HL-60 (cell line): ENCODE data around the gene ANKRD53.
A peak's percentile ranks its signal among the peaks of the same experiment; 100 is the strongest.

Experiments used
- POLR2AphosphoS5 ChIP-seq: IDR thresholded peaks from 2 replicates; pipeline ENCODE4 v1.6.1; 2012; ENCODE audit warnings: low read depth
- TF ChIP-seq, protein P1 (sequence below): IDR thresholded peaks from 2 replicates; pipeline ENCODE4 v1.6.1; 2012; ENCODE audit warnings: low read depth; ENCODE audit not compliant: insufficient replicate concordance
- TF ChIP-seq, protein P2 (sequence below): IDR thresholded peaks from one replicate; pipeline ENCODE4 v1.5.1; 2011; ENCODE audit warnings: low read length, control low read depth, inconsistent platforms; ENCODE audit not compliant: insufficient read depth

DNA sequence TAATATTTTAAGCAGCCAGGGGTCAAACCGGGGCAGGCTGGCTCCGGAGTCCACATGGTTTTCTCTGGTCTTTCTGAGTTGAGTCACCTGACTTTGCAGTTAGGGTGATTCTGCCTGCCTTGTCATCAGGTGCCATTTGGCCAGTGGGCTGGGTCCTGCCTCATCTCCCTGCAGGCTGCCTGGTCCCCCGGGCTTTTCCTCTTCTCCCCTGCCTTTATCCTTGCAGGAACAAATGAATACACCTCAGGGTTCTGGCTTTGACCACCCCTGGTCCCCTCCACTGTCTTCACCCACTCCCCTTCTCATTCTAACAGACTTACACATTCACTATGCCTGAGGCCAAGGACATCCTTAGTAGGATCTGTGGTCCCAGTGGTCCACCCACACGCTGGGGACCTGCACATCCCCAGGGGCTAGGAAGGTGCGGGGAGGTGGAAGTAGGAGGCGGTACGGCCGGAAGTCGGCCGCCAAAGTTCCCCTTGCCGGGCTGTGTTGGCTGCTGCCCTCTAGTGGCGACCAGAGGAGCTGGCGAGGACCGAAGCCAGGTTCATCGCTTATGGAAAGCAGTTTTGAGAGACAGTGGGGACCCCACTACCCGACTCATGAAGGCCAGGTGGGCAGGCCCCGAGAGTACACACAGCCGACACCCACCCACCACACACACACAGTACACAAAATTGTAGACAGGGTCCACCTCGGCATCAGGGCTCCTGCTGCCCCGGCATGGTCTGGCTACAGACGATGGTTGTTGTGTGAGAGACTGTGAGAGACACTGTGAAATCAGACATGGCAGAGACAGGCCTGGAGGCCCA is 22.6 kb downstream of the ANKRD53 start:
- TF ChIP-seq, protein P1, sequence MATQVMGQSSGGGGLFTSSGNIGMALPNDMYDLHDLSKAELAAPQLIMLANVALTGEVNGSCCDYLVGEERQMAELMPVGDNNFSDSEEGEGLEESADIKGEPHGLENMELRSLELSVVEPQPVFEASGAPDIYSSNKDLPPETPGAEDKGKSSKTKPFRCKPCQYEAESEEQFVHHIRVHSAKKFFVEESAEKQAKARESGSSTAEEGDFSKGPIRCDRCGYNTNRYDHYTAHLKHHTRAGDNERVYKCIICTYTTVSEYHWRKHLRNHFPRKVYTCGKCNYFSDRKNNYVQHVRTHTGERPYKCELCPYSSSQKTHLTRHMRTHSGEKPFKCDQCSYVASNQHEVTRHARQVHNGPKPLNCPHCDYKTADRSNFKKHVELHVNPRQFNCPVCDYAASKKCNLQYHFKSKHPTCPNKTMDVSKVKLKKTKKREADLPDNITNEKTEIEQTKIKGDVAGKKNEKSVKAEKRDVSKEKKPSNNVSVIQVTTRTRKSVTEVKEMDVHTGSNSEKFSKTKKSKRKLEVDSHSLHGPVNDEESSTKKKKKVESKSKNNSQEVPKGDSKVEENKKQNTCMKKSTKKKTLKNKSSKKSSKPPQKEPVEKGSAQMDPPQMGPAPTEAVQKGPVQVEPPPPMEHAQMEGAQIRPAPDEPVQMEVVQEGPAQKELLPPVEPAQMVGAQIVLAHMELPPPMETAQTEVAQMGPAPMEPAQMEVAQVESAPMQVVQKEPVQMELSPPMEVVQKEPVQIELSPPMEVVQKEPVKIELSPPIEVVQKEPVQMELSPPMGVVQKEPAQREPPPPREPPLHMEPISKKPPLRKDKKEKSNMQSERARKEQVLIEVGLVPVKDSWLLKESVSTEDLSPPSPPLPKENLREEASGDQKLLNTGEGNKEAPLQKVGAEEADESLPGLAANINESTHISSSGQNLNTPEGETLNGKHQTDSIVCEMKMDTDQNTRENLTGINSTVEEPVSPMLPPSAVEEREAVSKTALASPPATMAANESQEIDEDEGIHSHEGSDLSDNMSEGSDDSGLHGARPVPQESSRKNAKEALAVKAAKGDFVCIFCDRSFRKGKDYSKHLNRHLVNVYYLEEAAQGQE, result no peak
- peak; percentile 55; the same call in 1 of the 2 replicates for TF ChIP-seq POLR2AphosphoS5
- TF ChIP-seq, protein P2, sequence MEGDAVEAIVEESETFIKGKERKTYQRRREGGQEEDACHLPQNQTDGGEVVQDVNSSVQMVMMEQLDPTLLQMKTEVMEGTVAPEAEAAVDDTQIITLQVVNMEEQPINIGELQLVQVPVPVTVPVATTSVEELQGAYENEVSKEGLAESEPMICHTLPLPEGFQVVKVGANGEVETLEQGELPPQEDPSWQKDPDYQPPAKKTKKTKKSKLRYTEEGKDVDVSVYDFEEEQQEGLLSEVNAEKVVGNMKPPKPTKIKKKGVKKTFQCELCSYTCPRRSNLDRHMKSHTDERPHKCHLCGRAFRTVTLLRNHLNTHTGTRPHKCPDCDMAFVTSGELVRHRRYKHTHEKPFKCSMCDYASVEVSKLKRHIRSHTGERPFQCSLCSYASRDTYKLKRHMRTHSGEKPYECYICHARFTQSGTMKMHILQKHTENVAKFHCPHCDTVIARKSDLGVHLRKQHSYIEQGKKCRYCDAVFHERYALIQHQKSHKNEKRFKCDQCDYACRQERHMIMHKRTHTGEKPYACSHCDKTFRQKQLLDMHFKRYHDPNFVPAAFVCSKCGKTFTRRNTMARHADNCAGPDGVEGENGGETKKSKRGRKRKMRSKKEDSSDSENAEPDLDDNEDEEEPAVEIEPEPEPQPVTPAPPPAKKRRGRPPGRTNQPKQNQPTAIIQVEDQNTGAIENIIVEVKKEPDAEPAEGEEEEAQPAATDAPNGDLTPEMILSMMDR, result peak; percentile 86
